ENCODE measurements around the gene TMEM158.

Gene TMEM158

GRCh38 chr3:45215466-45215865 lies 10.6 kb downstream of the TMEM158 start:
- Histone ChIP-seq H3K27me3 (ENCODE audit: low read depth, low read length) (peaks cover 44% of the 10 kb centered on the region), H3K9ac (ENCODE audit: low read length) (no peak overlapping the region), H3K4me1 (ENCODE audit: low read length) (no peaks in the 10 kb centered on the region), H3K4me2 (ENCODE audit: low read length) (no peak overlapping the region), H3K36me3 (replicated peaks; ENCODE audit: low read depth, low read length) (no peaks in the 10 kb centered on the region), H3K9me3 (ENCODE audit: insufficient read depth, low read length) (no peaks in the 10 kb centered on the region), H2AFZ (ENCODE audit: low read depth, low read length) (no peak overlapping the region), H3K4me3 (ENCODE audit: low read length) (no peak overlapping the region), H3K27ac (ENCODE audit: low read length) (no peak overlapping the region), H3K79me2 (ENCODE audit: low read length) (no peaks in the 10 kb centered on the region), H4K20me1 (ENCODE audit: insufficient read depth, low read length) (no peaks in the 10 kb centered on the region)
- TF ChIP-seq EZH2phosphoT487 (IDR thresholded peaks at IDR 0.05; ENCODE audit: low read depth), result no peak
- TF ChIP-seq, protein P1, sequence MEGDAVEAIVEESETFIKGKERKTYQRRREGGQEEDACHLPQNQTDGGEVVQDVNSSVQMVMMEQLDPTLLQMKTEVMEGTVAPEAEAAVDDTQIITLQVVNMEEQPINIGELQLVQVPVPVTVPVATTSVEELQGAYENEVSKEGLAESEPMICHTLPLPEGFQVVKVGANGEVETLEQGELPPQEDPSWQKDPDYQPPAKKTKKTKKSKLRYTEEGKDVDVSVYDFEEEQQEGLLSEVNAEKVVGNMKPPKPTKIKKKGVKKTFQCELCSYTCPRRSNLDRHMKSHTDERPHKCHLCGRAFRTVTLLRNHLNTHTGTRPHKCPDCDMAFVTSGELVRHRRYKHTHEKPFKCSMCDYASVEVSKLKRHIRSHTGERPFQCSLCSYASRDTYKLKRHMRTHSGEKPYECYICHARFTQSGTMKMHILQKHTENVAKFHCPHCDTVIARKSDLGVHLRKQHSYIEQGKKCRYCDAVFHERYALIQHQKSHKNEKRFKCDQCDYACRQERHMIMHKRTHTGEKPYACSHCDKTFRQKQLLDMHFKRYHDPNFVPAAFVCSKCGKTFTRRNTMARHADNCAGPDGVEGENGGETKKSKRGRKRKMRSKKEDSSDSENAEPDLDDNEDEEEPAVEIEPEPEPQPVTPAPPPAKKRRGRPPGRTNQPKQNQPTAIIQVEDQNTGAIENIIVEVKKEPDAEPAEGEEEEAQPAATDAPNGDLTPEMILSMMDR (IDR thresholded peaks at IDR 0.05; ENCODE audit: low read depth, low read length), result no peak

GRCh38 chr3:45214061-45214680 lies 11.9 kb downstream of the TMEM158 start:
- no peak overlapping the region for H3K9ac ChIP-seq (ENCODE audit: low read length)
- H3K9me3 ChIP-seq (ENCODE audit: insufficient read depth, low read length), result no peaks in the 10 kb centered on the region
- H3K36me3 ChIP-seq (replicated peaks; ENCODE audit: low read depth, low read length), result no peaks in the 10 kb centered on the region
- H3K79me2 ChIP-seq (ENCODE audit: low read length), result no peaks in the 10 kb centered on the region
- H3K4me2 ChIP-seq (ENCODE audit: low read length), result no peak overlapping the region
- no peak overlapping the region for H2AFZ ChIP-seq (ENCODE audit: low read depth, low read length)
- peaks cover 47% of the 10 kb centered on the region for H3K27me3 ChIP-seq (ENCODE audit: low read depth, low read length)
- no peak overlapping the region for H3K27ac ChIP-seq (ENCODE audit: low read length)
- TF ChIP-seq, protein P1 (IDR thresholded peaks at IDR 0.05; ENCODE audit: low read depth, low read length), result no peak
- no peak for TF ChIP-seq EZH2phosphoT487 (IDR thresholded peaks at IDR 0.05; ENCODE audit: low read depth)
- H4K20me1 ChIP-seq (ENCODE audit: insufficient read depth, low read length), result no peaks in the 10 kb centered on the region
- no peak overlapping the region for H3K4me3 ChIP-seq (ENCODE audit: low read length)
- no peaks in the 10 kb centered on the region for H3K4me1 ChIP-seq (ENCODE audit: low read length)

DNA sequence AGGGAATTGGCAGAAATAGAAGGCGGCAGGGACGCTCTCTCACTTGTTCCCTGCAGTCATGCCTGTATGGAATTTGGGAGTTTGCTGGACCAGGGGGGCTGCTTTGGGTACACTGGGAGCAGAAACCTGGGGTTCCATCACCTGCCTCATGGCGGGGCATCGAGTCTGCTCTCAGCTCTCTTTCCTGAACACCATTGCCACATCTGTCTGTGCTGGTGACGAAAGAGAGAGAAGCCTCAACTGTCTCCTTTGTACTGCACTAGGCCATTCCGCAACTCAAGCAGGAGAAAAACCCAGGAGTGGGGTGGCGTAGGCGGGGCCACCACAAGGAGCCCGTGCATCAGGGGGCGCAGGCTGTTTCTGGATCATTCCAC lies 14.0 kb downstream of the TMEM158 start:
- Histone ChIP-seq H4K20me1 (ENCODE audit: insufficient read depth, low read length) (no peaks in the 10 kb centered on the region), H3K27ac (ENCODE audit: low read length) (no peak overlapping the region), H3K9ac (ENCODE audit: low read length) (no peak overlapping the region), H2AFZ (ENCODE audit: low read depth, low read length) (no peak overlapping the region), H3K4me1 (ENCODE audit: low read length) (peaks cover 7% of the 10 kb centered on the region), H3K4me2 (ENCODE audit: low read length) (no peak overlapping the region), H3K4me3 (ENCODE audit: low read length) (no peak overlapping the region), H3K9me3 (ENCODE audit: insufficient read depth, low read length) (no peaks in the 10 kb centered on the region), H3K27me3 (ENCODE audit: low read depth, low read length) (peaks cover 39% of the 10 kb centered on the region), H3K36me3 (replicated peaks; ENCODE audit: low read depth, low read length) (no peaks in the 10 kb centered on the region), H3K79me2 (ENCODE audit: low read length) (no peaks in the 10 kb centered on the region)
- TF ChIP-seq, protein P1 (IDR thresholded peaks at IDR 0.05; ENCODE audit: low read depth, low read length), result no peak
- TF ChIP-seq EZH2phosphoT487 (IDR thresholded peaks at IDR 0.05; ENCODE audit: low read depth), result no peak

DNA sequence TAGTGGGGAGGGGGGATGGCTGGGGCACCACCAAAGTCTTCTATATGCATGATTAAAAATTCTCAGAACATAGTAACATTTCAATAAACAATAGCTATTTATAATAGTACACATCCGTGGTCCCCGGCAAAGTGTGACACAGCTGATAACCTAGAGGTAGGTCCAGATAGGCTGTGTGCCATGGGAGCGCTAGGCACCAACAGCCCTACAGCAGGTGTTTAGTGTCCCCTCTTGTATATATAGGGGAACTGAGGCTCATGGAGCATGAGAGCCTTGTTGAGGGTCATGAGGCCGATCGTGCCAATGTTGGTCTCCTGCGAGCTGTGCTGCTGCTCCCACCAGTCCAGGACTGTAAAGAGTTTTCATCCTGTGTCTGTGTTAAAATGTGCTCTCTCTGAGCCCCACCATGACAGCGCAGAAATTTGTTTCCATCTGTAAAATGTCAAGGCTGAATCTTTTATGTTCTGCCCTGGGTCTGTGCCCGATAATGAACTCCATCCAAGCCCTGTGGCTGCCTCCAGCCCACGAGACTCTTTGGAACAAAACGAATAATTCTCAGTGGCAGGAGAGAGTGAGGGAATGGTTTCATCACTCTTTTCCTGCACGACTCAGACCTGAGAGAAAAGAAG lies 14.5 kb downstream of the TMEM158 start:
- Histone ChIP-seq H3K4me2 (ENCODE audit: low read length) (no peak overlapping the region), H3K9ac (ENCODE audit: low read length) (no peak overlapping the region), H3K27me3 (ENCODE audit: low read depth, low read length) (peaks cover 38% of the 10 kb centered on the region), H3K79me2 (ENCODE audit: low read length) (no peaks in the 10 kb centered on the region), H3K36me3 (replicated peaks; ENCODE audit: low read depth, low read length) (no peaks in the 10 kb centered on the region), H3K27ac (ENCODE audit: low read length) (no peak overlapping the region), H3K9me3 (ENCODE audit: insufficient read depth, low read length) (no peaks in the 10 kb centered on the region), H2AFZ (ENCODE audit: low read depth, low read length) (no peak overlapping the region), H3K4me1 (ENCODE audit: low read length) (peaks cover 7% of the 10 kb centered on the region), H4K20me1 (ENCODE audit: insufficient read depth, low read length) (no peaks in the 10 kb centered on the region), H3K4me3 (ENCODE audit: low read length) (no peak overlapping the region)
- TF ChIP-seq, protein P1 (IDR thresholded peaks at IDR 0.05; ENCODE audit: low read depth, low read length), result no peak

Measured in OCI-LY3 (cell line).